Neural progenitor cell (in vitro differentiated cells): ENCODE results near the gene AGBL2.

ENCODE experiments used
- CTCF ChIP-seq: fragments of 200-600 bp; sonication (generic); IDR thresholded peaks from 2 replicates; pipeline ENCODE4 v1.5.1; 2017; ENCODE audit warnings: antibody characterized with exemption, mild to moderate bottlenecking
- EZH2 ChIP-seq: fragments of 200-600 bp; sonication (generic); IDR thresholded peaks from 2 replicates; pipeline ENCODE4 v1.6.1; 2017; ENCODE audit warnings: antibody characterized with exemption, mild to moderate bottlenecking, moderate library complexity
- EZH2phosphoT487 ChIP-seq: fragments of 200-600 bp; sonication (generic); IDR thresholded peaks from 2 replicates; pipeline ENCODE4 v1.6.1; 2017; ENCODE audit warnings: antibody characterized with exemption

DNA sequence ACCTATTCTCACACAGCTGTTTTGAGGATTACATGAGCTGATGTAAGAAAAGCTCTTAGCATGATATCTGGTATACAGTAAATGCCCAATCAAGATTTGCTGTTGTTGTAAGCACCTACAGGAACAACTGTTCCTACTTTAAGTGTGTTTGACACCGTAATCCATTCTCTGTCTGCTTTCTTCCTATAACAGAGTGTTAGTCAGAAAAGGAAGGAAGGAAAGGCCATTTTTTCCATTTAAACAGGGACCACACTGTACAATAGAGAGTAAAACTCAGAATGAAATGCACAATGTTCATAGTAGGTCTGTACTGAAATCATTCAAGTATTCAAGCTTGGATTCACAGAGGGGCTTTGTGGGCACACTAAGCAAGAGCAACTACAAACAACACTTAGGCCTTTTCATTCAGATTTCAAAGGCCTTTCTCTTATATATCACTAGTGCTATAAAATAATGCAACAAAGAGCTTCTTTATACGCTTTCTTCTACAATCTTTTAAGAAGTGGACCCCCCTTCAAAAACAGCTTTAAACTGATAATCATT is 94.3 kb downstream of the AGBL2 start:
- TF ChIP-seq CTCF (no peak), EZH2phosphoT487 (no peak), EZH2 (no peak)
